GM03348 (cell line): ENCODE data around the gene APLP2.
A peak's percentile ranks its signal among the peaks of the same experiment; 100 is the strongest.

Source experiments
- DNase-seq: peaks from one replicate; pipeline ENCODE4 v3.0.0; 2012; ENCODE audit warnings: low spot score

APLP2 gene

GRCh38 chr11:130146796-130147195 is 77.1 kb downstream of the APLP2 start:
- DNase-seq, result no peak

GRCh38 chr11:130148796-130149326 is 79.2 kb downstream of the APLP2 start:
- no peak for DNase-seq

GRCh38 chr11:130150790-130151189 is 81.1 kb downstream of the APLP2 start:
- DNase-seq, result no peak

- DNase-seq, result no peak
Observed at GRCh38 chr11:130151196-130151595, 81.5 kb downstream of the APLP2 start.

GRCh38 chr11:130156108-130157022 is 86.7 kb downstream of the APLP2 start:
- DNase-seq, result peak; percentile 33

- no peak for DNase-seq
Observed at GRCh38 chr11:130157101-130157500, 87.4 kb downstream of the APLP2 start.

GRCh38 chr11:130157840-130158239 is 88.1 kb downstream of the APLP2 start:
- no peak for DNase-seq

GRCh38 chr11:130159139-130159538 is 89.4 kb downstream of the APLP2 start:
- no peak for DNase-seq

- DNase-seq, result peak; percentile 44
Observed at GRCh38 chr11:130159657-130160497, 90.2 kb downstream of the APLP2 start, which contains the start of gene ST14. Gene ST14 (plus strand): TSS chr11:130159782. CDS start chr11:130159980, 198 bp downstream.

- DNase-seq, result no peak
Observed at GRCh38 chr11:130160498-130161155, 90.9 kb downstream of the APLP2 start.

GRCh38 chr11:130161441-130162145 is 91.9 kb downstream of the APLP2 start:
- no peak for DNase-seq

GRCh38 chr11:130162733-130163132 is 93.0 kb downstream of the APLP2 start:
- peak; percentile 29 for DNase-seq

- no peak for DNase-seq
Observed at GRCh38 chr11:130163346-130164220, 93.9 kb downstream of the APLP2 start.

GRCh38 chr11:130164221-130164570 is 94.5 kb downstream of the APLP2 start:
- no peak for DNase-seq

GRCh38 chr11:130165601-130166456 is 96.1 kb downstream of the APLP2 start:
- no peak for DNase-seq

- peak; percentile 94 for DNase-seq
Observed at GRCh38 chr11:130166457-130166784, 96.7 kb downstream of the APLP2 start.

GRCh38 chr11:130167146-130167545 is 97.5 kb downstream of the APLP2 start:
- no peak for DNase-seq

- peak; percentile 47 for DNase-seq
Observed at GRCh38 chr11:130168105-130168504, 98.4 kb downstream of the APLP2 start.

- DNase-seq, result no peak
Observed at GRCh38 chr11:130170345-130170744, 100.7 kb downstream of the APLP2 start.

- no peak for DNase-seq
Observed at GRCh38 chr11:130171534-130171933, 101.8 kb downstream of the APLP2 start.
